Body of pancreas (tissue), 4 donors: ENCODE measurements around the gene UPP2. TPM values are rescaled to one million over a fixed set of nuclear protein-coding genes. Genes with fewer than 3 reads are reported as not detected.
A peak's percentile ranks its signal among the peaks of the same experiment; 100 is the strongest.

Source experiments
- ATAC-seq: fragments of 150-250 bp; one replicate; pipeline ENCODE4 v1.9.1; 2016
- DNase-seq, 4 donors: peaks; one replicate each; pipeline ENCODE4 v3.0.0-alpha.2; 2019
- H3K27ac ChIP-seq, 4 donors: fragments of 200-600 bp; sonication (generic); 1 replicate in 3 of 4; 2 replicates in 1 of 4; pipeline versions ENCODE4 v1.5.1 to v1.6.1; 2016 to 2019; ENCODE audit warnings: mild to moderate bottlenecking in 1 of 4, mixed read lengths in 1 of 4, moderate library complexity in 1 of 4
- H3K27me3 ChIP-seq, 2 donors: fragments of 200-600 bp; sonication (generic); one replicate each; pipeline ENCODE4 v1.6.0; 2016; ENCODE audit warnings: mild to moderate bottlenecking in 1 of 2
- H3K36me3 ChIP-seq, 2 donors: fragments of 200-600 bp; sonication (generic); replicated peaks in 1 of 2; 2 replicates each; pipeline ENCODE4 v1.5.1; 2016; ENCODE audit warnings: low read depth in 2 of 2; ENCODE audit not compliant: insufficient read depth in 1 of 2
- H3K4me1 ChIP-seq: fragments of 200-600 bp; sonication (generic); one replicate; pipeline ENCODE4 v1.6.0; 2016
- H3K4me3 ChIP-seq, 2 donors: fragments of 200-600 bp; sonication (generic); 1 replicate in 1 of 2; 2 replicates in 1 of 2; pipeline ENCODE4 v1.5.1; 2016 to 2019
- H3K9me3 ChIP-seq, 3 donors: fragments of 200-600 bp; sonication (generic); 1 replicate in 2 of 3; 2 replicates in 1 of 3; pipeline ENCODE4 v1.5.1; 2016
- CTCF ChIP-seq, 7 experiments: fragments of 450-650 bp in 4 of 7; fragments of 200-600 bp in 3 of 7; sonication (generic) in 3 of 7; IDR thresholded peaks; one replicate each; pipeline ENCODE4 v1.5.1; 2016 to 2019; ENCODE audit warnings: antibody characterized with exemption in 7 of 7
- POLR2A ChIP-seq, 3 donors: fragments of 450-650 bp; IDR thresholded peaks; one replicate each; pipeline ENCODE4 v1.6.1; 2016; ENCODE audit warnings: antibody characterized with exemption in 3 of 3, mild to moderate bottlenecking in 2 of 3
- WGBS, 2 donors: methylation state at CpG; one replicate each; pipeline ENCODE4 v1.1.5; 2017; 5-methylcytosine and 5-hydroxymethylcytosine counted together
- intact Hi-C: fragments of 100-400 bp; cut with DNase I; formaldehyde crosslinking; loops from one replicate; pipeline ENCODE4 v1.15.1; 2023
- total RNA-seq, 2 donors: library from RNA; depleted of rRNA; stranded (reverse); fragments of >200 nt; gene quantifications; one replicate each; pipeline ENCODE4 v1.1.0, GENCODE V29; 2016

The UPP2 gene
- total RNA-seq, 2 donors from 2014 or later, result not detected

GRCh38 chr2:158131919-158132566 is 30.4 kb downstream of the UPP2 start:
- H3K4me3 ChIP-seq, result no peak overlapping the region
- H3K4me1 ChIP-seq, result peaks cover 47% of the 10 kb centered on the region
- no peaks in the 10 kb centered on the region for H3K9me3 ChIP-seq
- ATAC-seq, result peak; percentile 58
- intact Hi-C loops, result no loop called here
- 19 to 36% methylated on average over 7 of the region's 7 CpGs for WGBS, 2 donors
- H3K27me3 ChIP-seq, result no peaks in the 10 kb centered on the region
- peak in 3 of 4 donors; percentile 26 to 59 (median 30) for DNase-seq
- no peaks in the 10 kb centered on the region for H3K36me3 ChIP-seq
- peak overlapping the region in 3 of 4 donors; percentile 13 to 68 (median 50) for H3K27ac ChIP-seq
- TF ChIP-seq POLR2A (IDR thresholded peaks at IDR 0.05) (no peak), CTCF (IDR thresholded peaks at IDR 0.05) (no peak)

GRCh38 chr2:158134055-158134454 is 32.4 kb downstream of the UPP2 start:
- TF ChIP-seq CTCF (IDR thresholded peaks at IDR 0.05) (no peak), POLR2A (IDR thresholded peaks at IDR 0.05) (no peak)
- WGBS, 2 donors, result 41 to 43% methylated on average over 4 of the region's 4 CpGs
- no peak for DNase-seq
- intact Hi-C loops, result no loop called here
- ATAC-seq, result no peak
- no peak overlapping the region for H3K27ac ChIP-seq
- H3K4me1 ChIP-seq, result peaks cover 26% of the 10 kb centered on the region
- no peaks in the 10 kb centered on the region for H3K27me3 ChIP-seq
- no peak overlapping the region for H3K4me3 ChIP-seq
- no peaks in the 10 kb centered on the region for H3K9me3 ChIP-seq
- H3K36me3 ChIP-seq, result no peaks in the 10 kb centered on the region

- TF ChIP-seq POLR2A (IDR thresholded peaks at IDR 0.05) (no peak), CTCF (IDR thresholded peaks at IDR 0.05) (no peak)
- Histone ChIP-seq H3K4me3 (no peak overlapping the region), H3K36me3 (no peaks in the 10 kb centered on the region), H3K27me3 (no peaks in the 10 kb centered on the region), H3K9me3 (no peaks in the 10 kb centered on the region), H3K4me1 (peaks cover 23% of the 10 kb centered on the region), H3K27ac (no peak overlapping the region)
- ATAC-seq, result no peak
- intact Hi-C loops, result no loop called here
- 60 to 67% methylated on average over 6 of the region's 6 CpGs for WGBS, 2 donors
- DNase-seq, result peak in 1 of 4 donors; percentile 29
These were observed 33.0 kb downstream of the UPP2 start for GRCh38 chr2:158134655-158135054.

GRCh38 chr2:158135096-158135495 is 33.4 kb downstream of the UPP2 start:
- ATAC-seq (no peak), DNase-seq (no peak)
- intact Hi-C loops, result no loop called here
- WGBS, 2 donors, result 88 to 93% methylated on average over 1 of the region's 1 CpG
- Histone ChIP-seq H3K36me3 (no peaks in the 10 kb centered on the region), H3K27me3 (no peaks in the 10 kb centered on the region), H3K4me3 (no peak overlapping the region), H3K4me1 (peaks cover 23% of the 10 kb centered on the region), H3K27ac (no peak overlapping the region), H3K9me3 (no peaks in the 10 kb centered on the region)
- TF ChIP-seq CTCF (IDR thresholded peaks at IDR 0.05) (no peak), POLR2A (IDR thresholded peaks at IDR 0.05) (no peak)

GRCh38 chr2:158138255-158138654 is 36.6 kb downstream of the UPP2 start:
- ATAC-seq, result no peak
- H3K36me3 ChIP-seq, result no peaks in the 10 kb centered on the region
- no peak overlapping the region for H3K4me3 ChIP-seq
- H3K4me1 ChIP-seq, result no peaks in the 10 kb centered on the region
- DNase-seq, result no peak
- no peaks in the 10 kb centered on the region for H3K9me3 ChIP-seq
- no peak overlapping the region for H3K27ac ChIP-seq
- 49 to 64% methylated on average over 5 of the region's 5 CpGs for WGBS, 2 donors
- intact Hi-C loops, result no loop called here
- H3K27me3 ChIP-seq, result no peaks in the 10 kb centered on the region
- TF ChIP-seq POLR2A (IDR thresholded peaks at IDR 0.05) (no peak), CTCF (IDR thresholded peaks at IDR 0.05) (no peak)
